Activated T-helper 2 cell treated with anti-CD3 and anti-CD28 coated beads, Interferon-gamma antibody, Interleukin-2, Interleukin-4, amounts not matched to agents 10 μg/mL and 5 μg/mL and 100 μg/mL, durations not matched to agents 14 hours and 24 hours and 36 hours (primary cell): ENCODE measurements around the gene USP47. TPM values are rescaled to one million over a fixed set of nuclear protein-coding genes. Genes with fewer than 3 reads are reported as not detected.

Source experiments
- DNase-seq: peaks from one replicate; pipeline ENCODE4 v3.0.0; 2021; ENCODE audit warnings: low spot score
- H3K27ac Mint-ChIP-seq: one replicate; pipeline ENCODE4 v1.8.0; 2021; ENCODE audit warnings: mixed read lengths
- H3K27me3 Mint-ChIP-seq: one replicate; pipeline ENCODE4 v1.8.0; 2021; ENCODE audit warnings: low read depth, mixed read lengths
- H3K36me3 Mint-ChIP-seq: one replicate; pipeline ENCODE4 v1.8.0; 2021; ENCODE audit warnings: low read depth, mixed read lengths
- H3K4me1 Mint-ChIP-seq: one replicate; pipeline ENCODE4 v1.8.0; 2021; ENCODE audit warnings: low read depth, mixed read lengths
- H3K4me3 Mint-ChIP-seq: one replicate; pipeline ENCODE4 v1.8.0; 2021; ENCODE audit warnings: low read depth, mild to moderate bottlenecking, moderate library complexity, mixed read lengths
- H3K9me3 Mint-ChIP-seq: one replicate; pipeline ENCODE4 v1.8.0; 2021; ENCODE audit warnings: mixed read lengths
- intact Hi-C: fragments of 100-400 bp; cut with micrococcal nuclease; formaldehyde crosslinking; loops from one replicate; pipeline ENCODE4 v1.15.1; 2023
- total RNA-seq: library from RNA; stranded (reverse); gene quantifications from 2 replicates; pipeline ENCODE4 v1.2.3, GENCODE V29; 2022

The USP47 gene
- total RNA-seq, 1 donor from 2014 or later, result 55.8 TPM

GRCh38 chr11:11984563-11984962 is 142.8 kb downstream of the USP47 start:
- H3K4me3 Mint-ChIP-seq, result no peak overlapping the region
- peaks cover 2% of the 10 kb centered on the region for H3K4me1 Mint-ChIP-seq
- H3K27ac Mint-ChIP-seq, result no peak overlapping the region
- intact Hi-C loops, result no loop called here
- no peak for DNase-seq
- no peaks in the 10 kb centered on the region for H3K9me3 Mint-ChIP-seq
- no peaks in the 10 kb centered on the region for H3K36me3 Mint-ChIP-seq
- peaks cover 1% of the 10 kb centered on the region for H3K27me3 Mint-ChIP-seq

- no peak for DNase-seq
- Mint-ChIP-seq H3K27ac (no peak overlapping the region), H3K9me3 (no peaks in the 10 kb centered on the region), H3K4me1 (peaks cover 2% of the 10 kb centered on the region), H3K4me3 (no peak overlapping the region), H3K27me3 (peaks cover 1% of the 10 kb centered on the region), H3K36me3 (no peaks in the 10 kb centered on the region)
- intact Hi-C loops, result no loop called here
These were observed 143.4 kb downstream of the USP47 start for GRCh38 chr11:11985016-11985715.

GRCh38 chr11:11985954-11986949 is 144.5 kb downstream of the USP47 start:
- Mint-ChIP-seq H3K4me1 (peaks cover 2% of the 10 kb centered on the region), H3K36me3 (no peaks in the 10 kb centered on the region)
- intact Hi-C loops, result no loop called here

GRCh38 chr11:11987503-11988022 is 145.8 kb downstream of the USP47 start:
- DNase-seq, result no peak
- no peaks in the 10 kb centered on the region for H3K9me3 Mint-ChIP-seq
- peaks cover 12% of the 10 kb centered on the region for H3K27me3 Mint-ChIP-seq
- H3K4me3 Mint-ChIP-seq, result no peak overlapping the region
- H3K36me3 Mint-ChIP-seq, result no peaks in the 10 kb centered on the region
- intact Hi-C loops, result no loop called here
- H3K27ac Mint-ChIP-seq, result no peak overlapping the region
- H3K4me1 Mint-ChIP-seq, result peaks cover 2% of the 10 kb centered on the region

More at GRCh38 chr11:11985954-11986949, 144.5 kb downstream of the USP47 start:
- H3K27me3 Mint-ChIP-seq, result peaks cover 5% of the 10 kb centered on the region
- H3K4me3 Mint-ChIP-seq, result no peak overlapping the region
- no peaks in the 10 kb centered on the region for H3K9me3 Mint-ChIP-seq
- no peak for DNase-seq
- H3K27ac Mint-ChIP-seq, result no peak overlapping the region

- peaks cover 2% of the 10 kb centered on the region for H3K4me1 Mint-ChIP-seq
- DNase-seq, result no peak
- intact Hi-C loops, result no loop called here
- H3K27me3 Mint-ChIP-seq, result peaks cover 12% of the 10 kb centered on the region
- H3K4me3 Mint-ChIP-seq, result no peak overlapping the region
- no peak overlapping the region for H3K27ac Mint-ChIP-seq
- H3K36me3 Mint-ChIP-seq, result no peaks in the 10 kb centered on the region
- H3K9me3 Mint-ChIP-seq, result no peaks in the 10 kb centered on the region
These were observed 146.4 kb downstream of the USP47 start for GRCh38 chr11:11988099-11988651.

GRCh38 chr11:11988681-11989261 is 147.0 kb downstream of the USP47 start:
- peaks cover 17% of the 10 kb centered on the region for H3K27me3 Mint-ChIP-seq
- no peaks in the 10 kb centered on the region for H3K9me3 Mint-ChIP-seq
- no peaks in the 10 kb centered on the region for H3K36me3 Mint-ChIP-seq
- peaks cover 2% of the 10 kb centered on the region for H3K4me1 Mint-ChIP-seq
- DNase-seq, result no peak
- no peak overlapping the region for H3K27ac Mint-ChIP-seq
- intact Hi-C loops, result no loop called here
- H3K4me3 Mint-ChIP-seq, result no peak overlapping the region

- no peaks in the 10 kb centered on the region for H3K9me3 Mint-ChIP-seq
- peaks cover 2% of the 10 kb centered on the region for H3K4me1 Mint-ChIP-seq
- H3K27me3 Mint-ChIP-seq, result peaks cover 21% of the 10 kb centered on the region
- DNase-seq, result no peak
- no peaks in the 10 kb centered on the region for H3K36me3 Mint-ChIP-seq
- no peak overlapping the region for H3K27ac Mint-ChIP-seq
- H3K4me3 Mint-ChIP-seq, result no peak overlapping the region
- intact Hi-C loops, result no loop called here
These were observed 148.3 kb downstream of the USP47 start for GRCh38 chr11:11989774-11990744.

- H3K4me1 Mint-ChIP-seq, result peaks cover 5% of the 10 kb centered on the region
- H3K27me3 Mint-ChIP-seq, result peaks cover 25% of the 10 kb centered on the region
- no peaks in the 10 kb centered on the region for H3K9me3 Mint-ChIP-seq
- no peak overlapping the region for H3K4me3 Mint-ChIP-seq
- H3K27ac Mint-ChIP-seq, result no peak overlapping the region
- H3K36me3 Mint-ChIP-seq, result no peaks in the 10 kb centered on the region
- DNase-seq, result no peak
- intact Hi-C loops, result no loop called here
These were observed 150.8 kb downstream of the USP47 start for GRCh38 chr11:11992257-11993212.

GRCh38 chr11:11993839-11994238 is 152.1 kb downstream of the USP47 start:
- H3K27me3 Mint-ChIP-seq, result peaks cover 25% of the 10 kb centered on the region
- no peak overlapping the region for H3K27ac Mint-ChIP-seq
- no peaks in the 10 kb centered on the region for H3K9me3 Mint-ChIP-seq
- H3K4me3 Mint-ChIP-seq, result no peak overlapping the region
- DNase-seq, result no peak
- H3K4me1 Mint-ChIP-seq, result peaks cover 10% of the 10 kb centered on the region
- intact Hi-C loops, result no loop called here
- no peaks in the 10 kb centered on the region for H3K36me3 Mint-ChIP-seq

GRCh38 chr11:11995601-11996000 is 153.8 kb downstream of the USP47 start:
- no peak overlapping the region for H3K27ac Mint-ChIP-seq
- DNase-seq, result no peak
- H3K27me3 Mint-ChIP-seq, result peaks cover 22% of the 10 kb centered on the region
- H3K4me3 Mint-ChIP-seq, result no peak overlapping the region
- no peaks in the 10 kb centered on the region for H3K36me3 Mint-ChIP-seq
- no peaks in the 10 kb centered on the region for H3K9me3 Mint-ChIP-seq
- intact Hi-C loops, result no loop called here
- H3K4me1 Mint-ChIP-seq, result peaks cover 13% of the 10 kb centered on the region
